ENCODE data around the gene MACROD2. TPM values are rescaled to one million over a fixed set of nuclear protein-coding genes. Genes with fewer than 3 reads are reported as not detected.

The MACROD2 gene

DNA sequence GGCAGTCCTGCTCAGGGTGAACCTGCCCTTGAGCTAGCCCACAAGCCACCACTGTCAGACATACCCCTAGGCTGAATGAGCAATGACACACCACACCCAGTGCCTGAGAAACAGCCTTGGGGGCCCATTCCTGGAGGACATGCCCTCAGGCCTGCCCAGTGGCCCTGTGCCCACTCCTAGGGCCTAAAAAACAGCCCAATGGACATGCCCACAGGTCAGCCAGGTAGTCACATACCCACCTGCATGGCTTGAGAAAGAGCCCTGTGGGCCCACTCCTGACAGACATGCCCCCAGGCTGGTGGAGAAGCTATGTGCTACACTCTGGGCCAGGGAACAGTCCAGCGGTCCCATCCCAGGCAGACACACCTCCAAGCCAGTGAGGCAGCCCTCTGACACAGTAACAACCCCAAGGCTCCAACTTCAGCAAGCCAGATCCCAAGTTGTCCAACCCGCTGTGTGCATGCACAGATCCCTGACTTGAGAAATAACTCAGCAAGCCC, 2086.8 kb downstream of the MACROD2 start:
- Histone ChIP-seq H3K9ac (ENCODE audit: low read depth, low read length) (no peak overlapping the region), H3K4me3 (ENCODE audit: low read length) (no peak overlapping the region), H3K4me2 (ENCODE audit: low read length) (no peak overlapping the region), H3K4me1 (ENCODE audit: control insufficient read depth, insufficient read depth, low read length) (no peaks in the 10 kb centered on the region), H3K36me3 (ENCODE audit: insufficient read depth, low read length) (no peaks in the 10 kb centered on the region), H3K27me3 (ENCODE audit: control insufficient read depth, insufficient read depth, low read length) (no peaks in the 10 kb centered on the region), H3K9me3 (replicated peaks; ENCODE audit: low read length) (no peaks in the 10 kb centered on the region)

DNA sequence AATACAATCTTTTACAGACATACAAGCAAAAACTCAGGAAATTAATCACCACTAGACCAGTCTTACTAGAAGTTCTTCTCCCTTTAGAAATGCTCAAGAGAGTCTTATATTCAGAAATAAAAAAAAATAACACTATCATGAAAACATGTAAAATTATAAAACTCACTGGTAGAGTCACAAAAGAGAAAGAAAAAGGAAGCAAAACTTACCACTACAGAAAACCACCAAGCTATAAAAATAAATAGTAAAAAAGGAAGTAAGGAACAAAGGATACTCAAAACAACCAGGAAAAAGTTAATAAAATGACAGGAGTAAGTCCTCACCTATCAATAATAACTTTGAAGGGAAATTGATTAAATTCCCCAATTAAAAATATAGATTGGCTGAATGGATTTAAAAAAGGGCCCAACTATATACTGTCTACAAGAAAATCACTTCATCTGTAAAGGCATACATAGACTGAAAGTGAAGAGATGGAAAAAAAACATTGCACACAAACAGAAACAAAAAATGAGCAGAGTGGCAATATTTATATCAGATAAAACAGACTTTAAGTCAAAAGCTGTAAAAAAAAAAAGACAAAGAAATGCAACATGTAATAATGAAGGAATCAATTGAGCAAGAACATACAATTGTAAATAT, 2088.4 kb downstream of the MACROD2 start:
- Histone ChIP-seq H3K9ac (ENCODE audit: low read depth, low read length) (no peak overlapping the region), H3K4me1 (ENCODE audit: control insufficient read depth, insufficient read depth, low read length) (no peaks in the 10 kb centered on the region), H3K27me3 (ENCODE audit: control insufficient read depth, insufficient read depth, low read length) (no peaks in the 10 kb centered on the region), H3K36me3 (ENCODE audit: insufficient read depth, low read length) (no peaks in the 10 kb centered on the region), H3K9me3 (replicated peaks; ENCODE audit: low read length) (no peaks in the 10 kb centered on the region), H3K4me3 (ENCODE audit: low read length) (no peak overlapping the region), H3K4me2 (ENCODE audit: low read length) (no peak overlapping the region)

- H3K4me1 ChIP-seq (ENCODE audit: control insufficient read depth, insufficient read depth, low read length), result no peaks in the 10 kb centered on the region
- H3K9me3 ChIP-seq (replicated peaks; ENCODE audit: low read length), result no peaks in the 10 kb centered on the region
- H3K4me3 ChIP-seq (ENCODE audit: low read length), result no peak overlapping the region
- no peak overlapping the region for H3K9ac ChIP-seq (ENCODE audit: low read depth, low read length)
- no peak overlapping the region for H3K4me2 ChIP-seq (ENCODE audit: low read length)
- no peaks in the 10 kb centered on the region for H3K36me3 ChIP-seq (ENCODE audit: insufficient read depth, low read length)
- H3K27me3 ChIP-seq (ENCODE audit: control insufficient read depth, insufficient read depth, low read length), result no peaks in the 10 kb centered on the region
Observed at GRCh38 chr20:16095226-16095625, 2099.9 kb downstream of the MACROD2 start.

DNA sequence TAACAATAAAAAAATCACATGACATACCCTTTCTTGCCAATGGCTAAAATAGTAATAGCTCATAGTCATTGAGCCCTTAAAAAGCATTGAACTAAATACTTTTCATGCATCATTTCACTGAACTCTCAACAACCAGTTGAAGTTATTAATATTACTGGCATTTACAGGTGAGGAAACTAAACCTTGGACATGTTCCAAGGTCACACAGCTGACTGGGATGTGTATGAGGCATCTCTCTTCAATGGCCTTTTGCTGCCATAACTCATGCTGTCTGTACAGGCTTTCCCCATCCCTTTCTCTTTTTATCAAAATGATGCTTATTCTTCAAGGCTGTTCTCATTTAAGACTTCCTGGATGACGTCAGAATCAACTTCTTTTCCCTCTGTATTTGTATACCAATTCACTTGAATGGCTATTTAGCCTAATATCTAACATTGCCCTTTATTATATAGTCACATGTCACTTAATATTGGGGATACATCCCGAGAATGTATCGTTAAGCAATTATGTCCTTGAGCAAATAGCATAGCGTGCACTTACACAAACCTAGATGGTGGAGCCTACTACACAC, 2101.5 kb downstream of the MACROD2 start:
- peaks cover 7% of the 10 kb centered on the region for H3K27me3 ChIP-seq (ENCODE audit: control insufficient read depth, insufficient read depth, low read length)
- H3K9ac ChIP-seq (ENCODE audit: low read depth, low read length), result no peak overlapping the region
- no peak overlapping the region for H3K4me2 ChIP-seq (ENCODE audit: low read length)
- H3K9me3 ChIP-seq (replicated peaks; ENCODE audit: low read length), result no peaks in the 10 kb centered on the region
- no peak overlapping the region for H3K4me3 ChIP-seq (ENCODE audit: low read length)
- H3K4me1 ChIP-seq (ENCODE audit: control insufficient read depth, insufficient read depth, low read length), result no peaks in the 10 kb centered on the region
- H3K36me3 ChIP-seq (ENCODE audit: insufficient read depth, low read length), result no peaks in the 10 kb centered on the region

DNA sequence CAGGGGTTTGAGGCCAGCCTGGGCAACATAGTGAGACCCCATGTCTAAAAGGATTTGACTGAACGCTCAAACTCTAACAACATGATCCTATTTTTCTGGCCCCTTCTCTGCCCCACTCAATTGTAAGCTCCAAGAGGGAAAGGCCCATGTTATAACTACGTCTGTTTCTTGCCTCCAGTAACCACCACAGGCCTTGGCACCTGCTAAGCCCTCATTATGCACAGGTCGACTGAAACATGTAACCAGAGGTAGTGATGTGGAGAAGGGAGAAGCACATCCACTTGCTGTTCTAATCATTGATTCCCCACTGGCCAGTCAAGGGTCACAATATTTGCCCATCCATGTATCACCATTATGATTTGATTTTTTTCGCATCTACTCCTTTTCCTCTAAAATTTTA, 2102.5 kb downstream of the MACROD2 start:
- Histone ChIP-seq H3K9me3 (replicated peaks; ENCODE audit: low read length) (no peaks in the 10 kb centered on the region), H3K4me2 (ENCODE audit: low read length) (no peak overlapping the region), H3K27me3 (ENCODE audit: control insufficient read depth, insufficient read depth, low read length) (peaks cover 7% of the 10 kb centered on the region), H3K36me3 (ENCODE audit: insufficient read depth, low read length) (no peaks in the 10 kb centered on the region), H3K4me3 (ENCODE audit: low read length) (no peak overlapping the region), H3K9ac (ENCODE audit: low read depth, low read length) (no peak overlapping the region), H3K4me1 (ENCODE audit: control insufficient read depth, insufficient read depth, low read length) (no peaks in the 10 kb centered on the region)

GRCh38 chr20:16098890-16099639, 2103.7 kb downstream of the MACROD2 start:
- Histone ChIP-seq H3K9me3 (replicated peaks; ENCODE audit: low read length) (no peaks in the 10 kb centered on the region), H3K4me1 (ENCODE audit: control insufficient read depth, insufficient read depth, low read length) (no peaks in the 10 kb centered on the region), H3K4me3 (ENCODE audit: low read length) (no peak overlapping the region), H3K36me3 (ENCODE audit: insufficient read depth, low read length) (no peaks in the 10 kb centered on the region), H3K4me2 (ENCODE audit: low read length) (no peak overlapping the region), H3K9ac (ENCODE audit: low read depth, low read length) (no peak overlapping the region), H3K27me3 (ENCODE audit: control insufficient read depth, insufficient read depth, low read length) (peaks cover 7% of the 10 kb centered on the region)

- no peak overlapping the region for H3K9ac ChIP-seq (ENCODE audit: low read depth, low read length)
- H3K36me3 ChIP-seq (ENCODE audit: insufficient read depth, low read length), result no peaks in the 10 kb centered on the region
- H3K9me3 ChIP-seq (replicated peaks; ENCODE audit: low read length), result no peaks in the 10 kb centered on the region
- no peaks in the 10 kb centered on the region for H3K4me1 ChIP-seq (ENCODE audit: control insufficient read depth, insufficient read depth, low read length)
- H3K4me3 ChIP-seq (ENCODE audit: low read length), result no peak overlapping the region
- H3K4me2 ChIP-seq (ENCODE audit: low read length), result no peak overlapping the region
- H3K27me3 ChIP-seq (ENCODE audit: control insufficient read depth, insufficient read depth, low read length), result peaks cover 7% of the 10 kb centered on the region
Observed at GRCh38 chr20:16100111-16100510, 2104.8 kb downstream of the MACROD2 start.

- Histone ChIP-seq H3K4me3 (ENCODE audit: low read length) (no peak overlapping the region), H3K27me3 (ENCODE audit: control insufficient read depth, insufficient read depth, low read length) (peaks cover 7% of the 10 kb centered on the region), H3K36me3 (ENCODE audit: insufficient read depth, low read length) (no peaks in the 10 kb centered on the region), H3K4me1 (ENCODE audit: control insufficient read depth, insufficient read depth, low read length) (no peaks in the 10 kb centered on the region), H3K4me2 (ENCODE audit: low read length) (no peak overlapping the region), H3K9me3 (replicated peaks; ENCODE audit: low read length) (no peaks in the 10 kb centered on the region), H3K9ac (ENCODE audit: low read depth, low read length) (no peak overlapping the region)
Observed at GRCh38 chr20:16100767-16101166, 2105.5 kb downstream of the MACROD2 start.

Small RNA genes within 50 kb of the gene (small RNA-seq; reads per million reads assigned to genes)
- gene RN7SL864P (not detected), gene RNA5SP475 (not detected), gene RNU6-1159P (not detected), gene RNU6-115P (0.42 reads per million), gene RNU6-228P (0.49 reads per million), gene RNU6-278P (not detected), gene RPS3P1 (not detected)

Data from skeletal muscle satellite cell (primary cell).